ENCODE results near the gene COL15A1. TPM values are rescaled to one million over a fixed set of nuclear protein-coding genes. Genes with fewer than 3 reads are reported as not detected.

The COL15A1 gene
- total and polyA plus RNA-seq, 2 of the 8 experiments (the other 6 are each of a cell fraction or from before 2014, with no cell fraction given) = 0.12 to 0.15 TPM

- no peak overlapping the region for H3K4me3 ChIP-seq (ENCODE audit: extremely low read depth in 1 of 4, insufficient read depth in 2 of 4, low read depth in 3 of 4, low read length in 4 of 4)
- no peak overlapping the region for H3K9ac ChIP-seq (replicated peaks in 1 of 4; ENCODE audit: extremely low read depth in 1 of 4, low read depth in 3 of 4, low read length in 3 of 4)
- no peak overlapping the region for H4K5ac ChIP-seq (ENCODE audit: insufficient read length, low read depth, low read length)
- no peaks in the 10 kb centered on the region for H3K23me2 ChIP-seq (ENCODE audit: low read depth, low read length)
- no peaks in the 10 kb centered on the region for H4K20me1 ChIP-seq (replicated peaks in 1 of 2; ENCODE audit: control insufficient read depth in 1 of 2, insufficient read depth in 2 of 2, low read length in 2 of 2)
- no peak overlapping the region for H4K8ac ChIP-seq (ENCODE audit: extremely low read depth, insufficient read depth, low read length)
- H3K4me1 ChIP-seq (replicated peaks in 1 of 4; ENCODE audit: control insufficient read depth in 3 of 4, insufficient read depth in 4 of 4, low read length in 3 of 4) = no peaks in the 10 kb centered on the region
- ChIA-PET POLR2A (ENCODE audit: partially characterized antibody) (no interaction called here), CTCF (ENCODE audit: partially characterized antibody) (interaction anchor here (1.1 to 1.6 kb wide), 3 partner anchors 11 to 78 kb away, joined by 3 to 4 read pairs (median 4); no protein-coding TSS in a partner anchor)
- no peak overlapping the region for H2AK5ac ChIP-seq (ENCODE audit: low read depth, low read length)
- H3K4ac ChIP-seq (replicated peaks; ENCODE audit: insufficient read length, low read depth, low read length) = no peak overlapping the region
- no peak overlapping the region for H3K14ac ChIP-seq (ENCODE audit: insufficient read length)
- no peak overlapping the region for H3K56ac ChIP-seq (replicated peaks; ENCODE audit: insufficient read length, low read depth, low read length)
- H3K79me2 ChIP-seq (ENCODE audit: control insufficient read depth in 1 of 2, insufficient read depth in 2 of 2, low read length in 2 of 2) = no peaks in the 10 kb centered on the region
- H2BK5ac ChIP-seq (ENCODE audit: low read depth, low read length) = no peak overlapping the region
- H3K23ac ChIP-seq (ENCODE audit: insufficient read length) = no peak overlapping the region
- H3K9me3 ChIP-seq (ENCODE audit: insufficient read depth in 2 of 2, low read depth in 1 of 2, low read length in 1 of 2) = no peaks in the 10 kb centered on the region
- FAIRE-seq (no peak), DNase-seq (ENCODE audit: low read depth in 1 of 2, low spot score in 2 of 2) (no peak)
- TF ChIP-seq KDM1A (IDR thresholded peaks at IDR 0.05; ENCODE audit: borderline replicate concordance, low read length) (no peak), POLR2A (IDR thresholded peaks at IDR 0.05; ENCODE audit: control extremely low read depth in 1 of 2, low read depth in 2 of 2, low read length in 2 of 2) (no peak), NRF1 (IDR thresholded peaks at IDR 0.05; ENCODE audit: low read depth, low read length) (no peak)
- H3K27ac ChIP-seq (ENCODE audit: low read depth, low read length) = no peak overlapping the region
- no peaks in the 10 kb centered on the region for H3K79me1 ChIP-seq (ENCODE audit: low read depth, low read length)
- H3K36me3 ChIP-seq (ENCODE audit: control insufficient read depth in 2 of 4, insufficient read depth in 4 of 4, low read length in 3 of 4) = no peaks in the 10 kb centered on the region
- no peak overlapping the region for H2AFZ ChIP-seq (ENCODE audit: low read length)
- H2BK20ac ChIP-seq (ENCODE audit: low read length) = no peak overlapping the region; the same call in 1 of the 2 replicates
- peak overlapping the region; percentile 65; the same call in 1 of the 2 replicates for H2BK15ac ChIP-seq (ENCODE audit: low read length)
- H4K91ac ChIP-seq (replicated peaks; ENCODE audit: insufficient read length, low read length) = no peak overlapping the region
- no peak overlapping the region for H3K18ac ChIP-seq (ENCODE audit: extremely low read depth, low read length)
- WGBS, 2 experiments (ENCODE audit: extremely low coverage in 1 of 2, insufficient coverage in 1 of 2, insufficient read length in 1 of 2, insufficient replicate concordance in 2 of 2, low coverage in 1 of 2, low lambda C conversion rate in 2 of 2, missing lambda C conversion rate in 1 of 2) = 89% methylated on average over 15 of the region's 15 CpGs; no CpG with 5 or more reads in 1 of the 2 experiments
- no peaks in the 10 kb centered on the region for H3K27me3 ChIP-seq (replicated peaks in 1 of 4; ENCODE audit: control insufficient read depth in 3 of 4, extremely low read depth in 1 of 4, insufficient read depth in 3 of 4, low read length in 3 of 4)
- H3K4me2 ChIP-seq (ENCODE audit: insufficient read depth in 1 of 2, low read depth in 2 of 2, low read length in 2 of 2) = no peak overlapping the region
- H2BK12ac ChIP-seq (ENCODE audit: low read depth, low read length) = no peak overlapping the region
- no peak overlapping the region for H2BK120ac ChIP-seq (replicated peaks; ENCODE audit: low read depth, low read length)
Observed at GRCh38 chr9:98983295-98984268, 39.9 kb downstream of the COL15A1 start.

Measured in H1 (cell line).